Psoas muscle (tissue), 8 donors: ENCODE data around the gene ZNF236. TPM values are rescaled to one million over a fixed set of nuclear protein-coding genes. Genes with fewer than 3 reads are reported as not detected.

Experiments used
- ATAC-seq, 4 donors: fragments of 200-7000 bp; cut with Tn5 transposase; one replicate each; pipeline ENCODE4 v1.9.1; 2020; ENCODE audit warnings: moderate library complexity in 3 of 4, mild to moderate bottlenecking in 2 of 4
- DNase-seq, 2 donors: peaks; one replicate each; pipeline ENCODE4 v3.0.0-alpha.2; 2020
- H3K27ac ChIP-seq: fragments of 200-600 bp; one replicate; pipeline ENCODE4 v1.8.0; 2022
- H3K27me3 ChIP-seq, 3 donors: fragments of 200-600 bp in 1 of 3; one replicate each; pipeline versions ENCODE4 v1.6.1 to v1.8.0; 2013 to 2022; ENCODE audit warnings: low read length in 2 of 3, mild to moderate bottlenecking in 2 of 3, moderate library complexity in 1 of 3; ENCODE audit not compliant: insufficient read depth in 3 of 3
- H3K36me3 ChIP-seq, 2 donors: fragments of 200-600 bp in 1 of 2; one replicate each; pipeline versions ENCODE4 v1.6.1 to v1.8.0; 2013 to 2022; ENCODE audit warnings: low read depth in 1 of 2, mild to moderate bottlenecking in 1 of 2, moderate library complexity in 1 of 2; ENCODE audit not compliant: insufficient read depth in 1 of 2
- H3K4me1 ChIP-seq: fragments of 200-600 bp; one replicate; pipeline ENCODE4 v1.8.0; 2022
- H3K4me3 ChIP-seq: fragments of 200-600 bp; one replicate; pipeline ENCODE4 v1.8.0; 2022; ENCODE audit warnings: mild to moderate bottlenecking
- H3K9me3 ChIP-seq: fragments of 200-600 bp; one replicate; pipeline ENCODE4 v1.8.0; 2022
- WGBS, 3 donors: extraction: QIAGEN DNeasy Blood & Tissue Kit; methylation state at CpG; one replicate each; pipeline versions ENCODE4 v1.1.6 to v1.1.7; 2013; 5-methylcytosine and 5-hydroxymethylcytosine counted together
- intact Hi-C, 2 donors: fragments of 100-400 bp; cut with DNase I; formaldehyde crosslinking; loops; one replicate each; pipeline versions ENCODE4 v1.11.0 to v1.14.2; 2022
- polyA plus RNA-seq, 3 donors: library from polyadenylated mRNA; stranded (reverse); fragments of 200-250 nt; gene quantifications; one replicate each; pipeline ENCODE4 v1.2.3, GENCODE V29; 2013
- total RNA-seq, 4 donors: library from RNA; stranded (reverse); fragmentation: NEBNext Ultra II Directional in 2 of 4; extraction: Animal tissue kit (Norgen Biotek cat#: 25700) in 2 of 4; gene quantifications; one replicate each; pipeline versions ENCODE4 v1.2.1 to v1.2.4, GENCODE V29; 2021 to 2023
- TF ChIP-seq, protein P1 (sequence below): fragments of 200-600 bp; IDR thresholded peaks from one replicate; pipeline ENCODE4 v1.8.0; 2022; ENCODE audit warnings: antibody characterized with exemption
- donor health status: healthy with polysubstance abuse.
- donor health status: DM: no; HTN: no; CAD: no; lungs with moderate emphysema.
- donor health status: Bipolar disorder and iron deficiency.
- donor health status: healthy.
- donor health status: DM: yes; HTN: yes; CAD: no.
- donor health status: DM: no; HTN: no; CAD: no.
- donor health status: DM: no; HTN: no; CAD: no.
- donor health status: DM: yes; HTN: yes; CAD: no.

ZNF236 gene
- total and polyA plus RNA-seq, 7 donors = 0.76 to 9.4 (median 7.5) TPM

GRCh38 chr18:76992226-76993084 lies 170.1 kb downstream of the ZNF236 start:
- 85 to 89% (median 86%) methylated on average over 17 of the region's 17 CpGs for WGBS, 3 donors
- Histone ChIP-seq H3K4me1 (no peaks in the 10 kb centered on the region), H3K9me3 (no peaks in the 10 kb centered on the region), H3K27ac (no peak overlapping the region), H3K36me3 (peaks cover 0 to 7% of the 10 kb centered on the region in 2 donors), H3K4me3 (no peak overlapping the region), H3K27me3 (no peaks in the 10 kb centered on the region)
- ATAC-seq = no peak
- TF ChIP-seq, protein P1, sequence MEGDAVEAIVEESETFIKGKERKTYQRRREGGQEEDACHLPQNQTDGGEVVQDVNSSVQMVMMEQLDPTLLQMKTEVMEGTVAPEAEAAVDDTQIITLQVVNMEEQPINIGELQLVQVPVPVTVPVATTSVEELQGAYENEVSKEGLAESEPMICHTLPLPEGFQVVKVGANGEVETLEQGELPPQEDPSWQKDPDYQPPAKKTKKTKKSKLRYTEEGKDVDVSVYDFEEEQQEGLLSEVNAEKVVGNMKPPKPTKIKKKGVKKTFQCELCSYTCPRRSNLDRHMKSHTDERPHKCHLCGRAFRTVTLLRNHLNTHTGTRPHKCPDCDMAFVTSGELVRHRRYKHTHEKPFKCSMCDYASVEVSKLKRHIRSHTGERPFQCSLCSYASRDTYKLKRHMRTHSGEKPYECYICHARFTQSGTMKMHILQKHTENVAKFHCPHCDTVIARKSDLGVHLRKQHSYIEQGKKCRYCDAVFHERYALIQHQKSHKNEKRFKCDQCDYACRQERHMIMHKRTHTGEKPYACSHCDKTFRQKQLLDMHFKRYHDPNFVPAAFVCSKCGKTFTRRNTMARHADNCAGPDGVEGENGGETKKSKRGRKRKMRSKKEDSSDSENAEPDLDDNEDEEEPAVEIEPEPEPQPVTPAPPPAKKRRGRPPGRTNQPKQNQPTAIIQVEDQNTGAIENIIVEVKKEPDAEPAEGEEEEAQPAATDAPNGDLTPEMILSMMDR = no peak
- no peak for DNase-seq
- intact Hi-C loops = no loop called here

DNA sequence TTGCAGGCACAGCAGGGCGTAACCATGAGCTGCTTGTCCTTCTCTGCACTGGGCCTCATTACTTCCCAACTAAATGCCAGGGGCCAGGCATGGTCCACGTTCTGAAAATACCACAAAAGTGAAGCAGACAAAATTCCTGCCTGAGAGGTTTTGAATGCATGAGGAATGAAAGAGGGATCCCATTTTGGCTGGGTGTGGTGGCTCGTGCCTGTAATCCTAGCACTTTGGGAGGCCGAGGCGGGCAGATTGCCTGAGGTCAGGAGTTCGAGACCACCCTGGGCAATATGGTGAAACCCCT lies 170.7 kb downstream of the ZNF236 start:
- 90 to 93% (median 92%) methylated on average over 6 of the region's 6 CpGs for WGBS, 3 donors
- intact Hi-C loops = no loop called here
- ATAC-seq (no peak), DNase-seq (no peak)
- Histone ChIP-seq H3K36me3 (peaks cover 0 to 4% of the 10 kb centered on the region in 2 donors), H3K27me3 (no peaks in the 10 kb centered on the region), H3K9me3 (no peaks in the 10 kb centered on the region), H3K27ac (no peak overlapping the region), H3K4me3 (no peak overlapping the region), H3K4me1 (no peaks in the 10 kb centered on the region)
- TF ChIP-seq, protein P1 = no peak

- ATAC-seq = no peak
- H3K27ac ChIP-seq = no peak overlapping the region
- H3K9me3 ChIP-seq = no peaks in the 10 kb centered on the region
- no peaks in the 10 kb centered on the region for H3K27me3 ChIP-seq
- H3K36me3 ChIP-seq = no peaks in the 10 kb centered on the region
- no peaks in the 10 kb centered on the region for H3K4me1 ChIP-seq
- H3K4me3 ChIP-seq = no peak overlapping the region
- 95 to 98% (median 96%) methylated on average over 11 of the region's 11 CpGs for WGBS, 3 donors
- intact Hi-C loops = no loop called here
- no peak for DNase-seq
- TF ChIP-seq, protein P1 = no peak
Measured at GRCh38 chr18:76993573-76993972, 171.2 kb downstream of the ZNF236 start.

DNA sequence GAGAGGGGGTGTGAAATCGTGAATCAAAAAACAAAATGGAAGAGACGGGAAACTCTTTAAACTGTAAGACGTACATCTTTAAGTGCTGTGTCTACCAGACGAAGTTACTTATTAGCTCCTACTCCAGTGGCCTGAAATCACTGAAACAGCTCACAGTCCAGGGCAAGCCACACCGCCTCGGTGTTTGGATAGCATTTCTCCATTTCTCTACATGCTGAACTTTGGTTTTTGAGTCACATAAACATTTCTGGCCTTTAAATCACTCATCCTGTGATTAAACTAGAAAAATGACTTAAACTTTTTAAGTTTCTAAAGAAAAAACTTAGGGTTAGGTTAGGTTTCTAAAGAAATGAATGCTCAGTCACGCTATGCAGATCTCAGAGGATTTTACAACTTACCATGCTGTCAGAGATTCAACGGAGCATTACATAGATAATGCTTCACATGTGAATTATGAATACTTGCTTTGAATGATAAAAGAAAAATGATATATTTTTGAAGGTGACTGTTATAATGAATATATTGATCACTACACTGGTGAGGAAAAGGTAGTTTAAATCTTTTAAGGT lies 171.8 kb downstream of the ZNF236 start:
- TF ChIP-seq, protein P1 = no peak
- intact Hi-C loops = no loop called here

More for the DNA sequence above, 171.8 kb downstream of the ZNF236 start:
- ATAC-seq (no peak), DNase-seq (no peak)
- Histone ChIP-seq H3K9me3 (no peaks in the 10 kb centered on the region), H3K27ac (no peak overlapping the region), H3K4me1 (no peaks in the 10 kb centered on the region), H3K36me3 (no peaks in the 10 kb centered on the region), H3K27me3 (no peaks in the 10 kb centered on the region), H3K4me3 (no peak overlapping the region)
- 81 to 84% (median 82%) methylated on average over 8 of the region's 8 CpGs for WGBS, 3 donors
